Esophagus muscularis mucosa (tissue), 3 donors: ENCODE results near the gene ZNF618.

Source experiments
- POLR2AphosphoS5 ChIP-seq, 2 donors: sonication (generic); formaldehyde crosslinking; IDR thresholded peaks; one replicate each; pipeline ENCODE4 v1.6.1; 2017; ENCODE audit warnings: antibody characterized with exemption in 2 of 2
- TF ChIP-seq, protein P1 (sequence below), 3 experiments: fragments of 200-600 bp in 2 of 3; fragments of 450-650 bp in 1 of 3; sonication (generic) in 2 of 3; IDR thresholded peaks; one replicate each; pipeline ENCODE4 v1.5.1; 2017 to 2019; ENCODE audit warnings: antibody characterized with exemption in 3 of 3, mild to moderate bottlenecking in 2 of 3, moderate library complexity in 1 of 3

DNA sequence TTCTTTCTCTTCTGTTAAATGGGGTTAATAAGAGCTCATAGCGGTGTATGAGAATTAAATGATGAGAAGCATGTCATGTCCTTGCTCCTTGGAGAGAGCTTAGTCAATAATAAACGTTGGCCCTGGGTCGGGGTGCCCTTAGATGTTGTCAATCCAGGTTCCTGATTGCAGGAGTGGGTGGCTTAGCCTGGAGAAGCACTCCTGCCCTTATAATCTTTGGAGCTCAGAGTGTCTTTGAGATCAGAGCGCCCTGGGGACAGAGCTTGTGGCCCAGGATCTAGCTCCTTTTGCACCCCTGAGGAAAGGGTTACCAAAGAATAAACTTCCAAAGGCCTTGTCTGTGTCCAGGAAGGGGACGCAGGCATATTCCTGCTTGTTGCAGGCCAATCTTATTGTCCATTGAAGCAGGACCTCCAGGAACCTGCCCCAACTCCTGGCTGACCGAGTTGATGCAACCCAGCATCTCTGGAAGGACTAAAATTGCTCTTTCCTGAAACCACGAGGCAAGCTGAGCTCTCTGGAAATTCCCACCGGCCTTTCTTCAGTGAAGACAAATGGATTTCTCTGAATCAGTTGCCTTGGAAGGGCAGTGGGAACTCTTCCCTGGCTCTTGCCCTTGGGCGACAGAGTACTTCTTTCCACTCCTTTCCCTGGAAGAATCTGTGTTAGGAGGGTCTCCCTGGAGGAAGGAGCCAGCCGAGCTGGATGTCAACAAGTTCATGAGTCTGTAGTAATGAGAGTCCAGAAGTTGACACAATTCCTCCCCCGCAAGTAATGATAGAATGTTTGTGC lies 208.4 kb downstream of the ZNF618 start:
- no peak for TF ChIP-seq POLR2AphosphoS5 (IDR thresholded peaks at IDR 0.05)
- TF ChIP-seq, protein P1, sequence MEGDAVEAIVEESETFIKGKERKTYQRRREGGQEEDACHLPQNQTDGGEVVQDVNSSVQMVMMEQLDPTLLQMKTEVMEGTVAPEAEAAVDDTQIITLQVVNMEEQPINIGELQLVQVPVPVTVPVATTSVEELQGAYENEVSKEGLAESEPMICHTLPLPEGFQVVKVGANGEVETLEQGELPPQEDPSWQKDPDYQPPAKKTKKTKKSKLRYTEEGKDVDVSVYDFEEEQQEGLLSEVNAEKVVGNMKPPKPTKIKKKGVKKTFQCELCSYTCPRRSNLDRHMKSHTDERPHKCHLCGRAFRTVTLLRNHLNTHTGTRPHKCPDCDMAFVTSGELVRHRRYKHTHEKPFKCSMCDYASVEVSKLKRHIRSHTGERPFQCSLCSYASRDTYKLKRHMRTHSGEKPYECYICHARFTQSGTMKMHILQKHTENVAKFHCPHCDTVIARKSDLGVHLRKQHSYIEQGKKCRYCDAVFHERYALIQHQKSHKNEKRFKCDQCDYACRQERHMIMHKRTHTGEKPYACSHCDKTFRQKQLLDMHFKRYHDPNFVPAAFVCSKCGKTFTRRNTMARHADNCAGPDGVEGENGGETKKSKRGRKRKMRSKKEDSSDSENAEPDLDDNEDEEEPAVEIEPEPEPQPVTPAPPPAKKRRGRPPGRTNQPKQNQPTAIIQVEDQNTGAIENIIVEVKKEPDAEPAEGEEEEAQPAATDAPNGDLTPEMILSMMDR (IDR thresholded peaks at IDR 0.05): no peak
